Activated T-cell treated with anti-CD3 and anti-CD28 coated beads for 4 hours (primary cell): Measurements from ENCODE around the gene NOTCH4.
A peak's percentile ranks its signal among the peaks of the same experiment; 100 is the strongest.
"Not testable (repeated sequence)": the region's sequence is repeated elsewhere in the genome, so short reads cannot be mapped to it uniquely, and the experiment has no call there.

Experiments
- DNase-seq: peaks from one replicate; pipeline ENCODE4 v3.0.0-alpha.2; 2020

NOTCH4 gene

DNA sequence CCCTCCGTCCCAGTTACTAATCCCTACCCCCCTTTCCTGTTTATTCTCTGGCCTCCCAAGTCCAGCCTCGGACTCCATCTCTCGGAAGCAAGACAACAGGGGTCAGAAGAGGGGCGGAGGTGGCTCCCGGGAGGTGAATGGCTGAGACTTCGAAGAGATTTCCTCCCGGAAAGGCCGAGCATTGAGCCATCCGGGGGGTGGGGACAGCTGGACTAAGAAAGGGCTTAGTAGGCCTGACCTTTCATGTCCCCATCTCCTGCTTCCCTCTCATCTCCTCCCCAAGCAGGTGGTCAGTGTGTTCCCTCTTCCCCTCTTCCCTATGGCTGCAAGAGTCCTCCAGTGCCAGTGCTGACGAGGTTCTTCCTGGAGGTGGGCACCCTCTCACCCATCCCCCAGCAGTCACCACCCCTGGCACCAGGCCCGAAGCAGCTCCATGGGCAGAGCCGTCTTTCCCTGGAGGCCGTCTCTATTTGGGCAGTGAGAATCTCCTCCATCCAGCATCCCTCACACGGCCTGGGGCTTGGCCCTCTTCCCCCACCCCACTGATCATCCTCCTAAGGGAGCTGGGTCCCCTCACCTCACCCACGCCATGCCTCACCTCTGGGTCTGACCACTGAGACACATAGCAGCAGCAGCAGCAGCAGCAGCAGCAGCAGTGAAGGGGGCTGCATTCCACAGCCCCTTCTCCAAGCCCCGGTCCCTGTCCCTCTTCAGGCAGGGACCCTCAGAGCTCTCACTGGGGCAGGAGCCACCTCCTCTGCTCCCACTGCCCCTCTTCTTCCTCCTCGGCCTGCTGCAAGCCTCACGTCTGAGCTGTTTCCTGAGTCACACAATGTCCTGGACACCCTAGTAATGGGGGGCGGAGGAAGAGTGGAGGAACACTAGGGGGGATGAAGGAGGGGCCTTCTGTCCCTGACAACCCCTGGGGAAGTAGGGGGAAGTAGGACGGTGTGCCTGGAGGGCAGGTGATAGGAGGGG, at the start of gene NOTCH4:
TSS of gene NOTCH4 (minus strand) at position 810 of the 978 bp plus-strand sequence. CDS start at position 671, 139 bp downstream.
- DNase-seq: no peak

DNA sequence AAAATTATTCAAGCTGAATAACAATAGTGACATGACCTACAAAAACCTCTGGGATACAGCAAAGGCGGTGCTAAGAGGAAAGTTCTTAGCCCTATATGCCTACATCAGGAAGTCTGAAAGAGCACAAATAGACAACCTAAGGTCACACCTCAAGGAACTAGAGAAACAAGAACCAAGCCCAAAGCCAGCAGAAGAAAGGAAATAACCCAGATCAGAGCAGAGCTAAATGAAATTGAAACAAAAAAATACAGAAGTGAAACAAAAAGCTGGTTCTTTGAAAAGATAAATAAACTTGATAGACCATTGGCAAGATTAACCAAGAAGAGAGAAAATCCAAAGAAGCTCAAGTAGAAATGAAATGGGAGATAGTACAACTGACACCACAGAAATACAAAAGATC, 47.6 kb upstream of the NOTCH4 start:
- DNase-seq: no peak

DNA sequence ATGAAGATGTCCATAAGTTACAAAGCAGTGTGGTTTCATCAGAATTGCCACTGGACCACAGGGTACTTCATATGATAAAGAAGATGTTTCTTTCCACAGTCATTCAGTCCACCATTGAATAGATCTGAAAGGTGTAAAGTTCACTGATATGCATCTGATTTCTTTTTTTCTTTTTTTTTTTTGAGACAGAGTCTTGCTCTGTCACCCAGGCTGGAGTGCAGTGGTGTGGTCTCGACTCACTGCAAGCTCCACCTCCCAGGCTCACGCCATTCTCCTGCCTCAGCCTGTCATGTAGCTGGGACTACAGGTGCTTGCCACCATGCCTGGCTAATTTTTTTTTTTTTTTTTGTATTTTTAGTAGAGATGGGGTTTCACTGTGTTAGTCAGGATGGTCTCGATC, 44.6 kb upstream of the NOTCH4 start:
- DNase-seq: not testable (repeated sequence)

DNA sequence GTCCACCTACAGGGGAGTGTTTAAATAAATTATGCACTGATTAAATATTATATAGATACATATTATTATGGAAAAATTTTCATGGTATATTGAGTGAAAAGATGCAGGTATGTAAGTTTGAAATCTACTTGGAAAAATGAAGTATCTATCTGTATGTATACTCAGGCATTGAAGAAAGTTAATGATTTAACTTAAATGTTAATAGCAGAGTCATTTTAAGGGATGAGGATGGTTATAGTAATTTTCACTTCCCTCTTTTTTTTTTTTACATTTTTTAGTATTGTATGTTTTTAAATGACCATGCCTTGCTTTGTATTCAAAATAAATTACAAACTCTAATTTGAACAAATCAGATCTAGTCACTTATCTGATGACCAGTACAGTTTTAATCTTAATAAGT, 43.2 kb upstream of the NOTCH4 start:
- DNase-seq: no peak

DNA sequence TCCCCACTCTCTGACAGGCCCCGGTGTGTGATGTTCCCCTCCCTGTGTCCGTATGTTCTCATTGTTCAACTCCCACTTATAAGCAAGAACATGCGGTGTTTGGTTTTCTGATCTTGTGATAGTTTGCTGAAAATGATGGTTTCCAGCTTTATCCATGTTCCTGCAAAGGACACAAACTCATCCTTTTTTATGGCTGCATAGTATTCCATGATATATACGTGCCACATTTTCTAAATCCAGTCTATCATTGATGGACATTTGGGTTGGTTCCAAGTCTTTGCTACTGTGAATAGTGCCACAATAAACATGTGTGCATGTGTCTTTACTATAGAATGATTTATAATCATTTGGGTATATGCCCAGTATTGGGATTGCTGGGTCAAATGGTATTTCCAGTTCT, 33.4 kb upstream of the NOTCH4 start:
- not testable (repeated sequence) for DNase-seq

DNA sequence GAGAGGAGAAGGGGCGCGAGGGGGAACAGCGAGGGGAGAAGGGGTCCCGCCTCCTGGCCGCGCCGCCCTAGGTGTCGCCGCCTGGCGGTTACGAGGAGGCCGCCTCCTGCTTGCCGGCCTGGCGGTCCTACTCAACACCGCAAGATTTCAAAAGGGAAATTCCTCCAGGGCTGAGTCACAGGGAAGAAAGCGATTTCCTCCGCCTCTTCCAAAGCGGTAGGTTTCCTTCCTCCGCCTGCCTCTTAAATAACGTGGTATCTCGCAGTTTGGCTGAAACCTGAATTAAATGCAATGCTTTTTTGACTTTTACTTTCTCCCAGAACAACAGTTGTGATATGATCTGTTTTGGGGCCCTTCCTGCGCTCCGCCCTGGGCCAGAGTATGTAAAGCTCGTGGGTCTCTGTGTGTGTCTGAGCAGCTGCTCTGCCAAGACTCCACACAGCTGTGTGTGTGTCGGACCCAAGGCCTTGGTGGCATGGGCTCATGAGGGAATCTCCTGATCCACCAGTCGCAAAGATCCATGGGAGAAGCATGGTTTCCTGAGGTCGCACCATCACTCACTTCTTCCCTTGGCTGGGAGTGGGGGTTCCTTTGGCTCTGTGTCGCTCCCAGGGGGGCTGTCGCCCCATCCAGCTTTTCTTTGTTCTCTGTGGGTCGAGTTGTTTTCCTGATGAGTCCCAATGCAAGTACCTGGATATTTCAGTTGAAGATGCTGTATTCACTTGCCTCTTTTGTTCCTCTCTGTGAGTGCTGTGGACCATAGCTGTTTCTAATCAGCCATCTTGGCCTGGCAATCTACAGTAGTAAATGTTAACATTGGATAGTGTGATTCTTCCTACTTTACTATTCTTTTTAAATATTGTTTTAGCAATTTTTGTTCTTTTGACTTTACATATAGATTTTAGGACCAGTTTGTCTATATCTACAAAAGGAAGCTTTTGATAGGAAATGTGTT, 31.6 kb upstream of the NOTCH4 start:
- DNase-seq: peak; percentile 55

DNA sequence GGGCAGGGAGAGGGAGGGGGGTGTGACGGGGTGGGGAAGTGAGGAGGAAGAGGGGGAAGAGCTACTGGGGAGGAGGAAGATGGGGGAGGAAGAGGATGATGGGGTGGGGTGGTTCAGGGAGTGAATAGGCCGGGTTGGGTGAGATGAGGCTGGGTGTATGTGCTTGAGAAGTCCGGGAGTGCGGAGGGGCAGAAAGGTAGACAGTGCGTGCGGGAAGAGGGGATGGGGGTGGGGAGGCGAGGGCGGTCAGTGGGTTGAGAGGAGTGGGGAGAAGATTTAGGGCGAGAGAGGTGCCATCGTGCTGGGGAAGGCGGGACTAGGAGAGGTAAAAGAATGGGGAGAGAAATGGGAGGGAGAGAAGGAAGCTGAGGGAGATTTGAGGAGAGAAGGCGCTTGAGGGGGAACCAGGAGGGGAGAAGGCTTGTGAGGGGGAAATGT, 30.9 kb upstream of the NOTCH4 start:
- no peak for DNase-seq

DNA sequence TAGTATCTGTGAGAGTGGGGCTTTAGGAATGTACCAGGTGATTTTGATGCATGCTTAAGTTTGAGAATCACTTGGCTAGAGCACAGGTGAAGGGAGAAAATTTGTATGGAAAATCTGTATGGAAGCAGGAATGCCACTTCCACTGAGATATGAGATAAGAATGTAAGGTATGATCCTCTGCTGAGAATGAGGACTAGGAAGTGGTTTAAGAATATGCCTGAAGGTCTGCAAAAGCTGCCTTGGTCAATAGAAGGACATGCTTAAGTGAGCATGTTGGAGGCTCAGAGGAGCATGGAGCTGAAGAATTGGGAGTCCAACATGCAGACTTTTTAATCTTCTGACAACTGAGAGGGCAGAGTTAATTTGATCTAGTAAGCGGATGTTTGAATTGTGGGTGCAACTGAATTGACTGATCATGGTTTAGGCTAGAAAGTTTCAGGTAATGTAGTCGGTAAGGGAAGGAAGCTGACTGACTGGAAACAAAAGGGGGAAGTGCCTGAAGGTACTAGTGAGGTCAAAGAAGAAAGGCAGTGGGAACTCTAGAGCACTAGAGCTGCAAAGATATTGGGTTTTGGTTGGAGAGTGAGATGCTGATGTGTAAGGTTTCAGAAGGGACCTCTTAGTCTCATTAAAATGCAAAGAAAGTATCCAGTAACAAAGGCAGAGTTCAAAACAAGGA, 28.6 kb upstream of the NOTCH4 start:
- no peak for DNase-seq

DNA sequence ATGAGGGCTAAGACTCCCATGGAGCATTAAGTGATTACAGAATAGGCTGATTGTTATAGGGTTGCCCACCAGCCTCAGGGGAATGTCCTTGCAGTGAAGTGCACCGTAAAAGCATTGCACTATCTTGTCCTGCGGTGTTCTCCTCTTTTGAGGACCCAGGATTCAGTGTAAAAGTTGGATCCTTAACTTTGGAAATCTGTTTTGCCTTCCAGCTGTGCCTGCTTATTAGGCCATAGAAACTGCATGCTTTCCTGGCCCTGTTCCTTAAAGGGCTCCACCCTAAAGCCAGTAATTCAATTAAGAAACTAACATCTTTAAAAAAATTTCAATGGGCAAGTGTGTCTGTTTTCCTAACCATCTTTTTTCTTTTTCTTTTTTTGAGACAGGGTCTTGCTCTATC, 25.4 kb upstream of the NOTCH4 start:
- no peak for DNase-seq

DNA sequence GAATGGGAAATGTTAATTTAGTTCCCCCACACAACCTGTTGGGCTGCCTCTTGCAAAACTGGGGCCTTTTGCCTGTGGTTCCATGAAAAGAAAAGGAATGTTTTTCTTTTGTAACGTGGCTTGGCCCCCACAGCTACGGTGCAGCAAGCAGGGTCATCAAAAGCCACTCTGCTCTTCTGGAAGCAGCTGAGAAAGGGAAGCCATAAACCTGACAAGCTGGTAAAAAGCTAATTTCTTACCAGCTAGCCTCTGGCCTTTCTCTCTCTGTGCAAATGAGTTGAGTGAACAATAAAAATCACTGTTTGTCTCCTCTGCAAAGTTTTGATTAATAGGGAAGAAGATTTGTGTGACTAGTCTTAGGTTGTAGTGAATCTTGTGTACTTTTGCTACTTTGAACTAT, 23.5 kb upstream of the NOTCH4 start:
- DNase-seq: no peak

DNA sequence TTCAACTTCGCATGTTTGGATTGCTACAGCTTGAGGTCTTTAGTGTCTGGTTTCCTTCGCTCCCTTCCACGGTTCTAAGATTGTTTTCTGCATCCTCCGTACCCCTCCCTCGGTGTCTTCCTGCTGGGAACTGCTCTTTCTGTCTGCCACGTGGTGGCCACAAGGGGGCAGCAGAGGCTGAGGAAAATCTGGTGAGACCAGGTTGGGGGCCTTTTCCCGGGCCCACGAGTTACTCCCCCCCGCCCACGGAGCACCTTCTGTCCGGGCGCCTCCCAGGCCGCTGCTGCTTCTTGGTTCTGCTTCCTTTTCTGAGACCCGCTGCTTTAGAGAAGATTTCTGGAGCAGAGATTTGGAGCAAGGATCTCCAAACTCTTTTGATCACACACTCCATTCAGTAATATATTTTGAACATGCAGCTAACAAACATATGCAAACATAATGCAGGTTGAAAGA, 21.1 kb upstream of the NOTCH4 start:
- DNase-seq: peak; percentile 62

DNA sequence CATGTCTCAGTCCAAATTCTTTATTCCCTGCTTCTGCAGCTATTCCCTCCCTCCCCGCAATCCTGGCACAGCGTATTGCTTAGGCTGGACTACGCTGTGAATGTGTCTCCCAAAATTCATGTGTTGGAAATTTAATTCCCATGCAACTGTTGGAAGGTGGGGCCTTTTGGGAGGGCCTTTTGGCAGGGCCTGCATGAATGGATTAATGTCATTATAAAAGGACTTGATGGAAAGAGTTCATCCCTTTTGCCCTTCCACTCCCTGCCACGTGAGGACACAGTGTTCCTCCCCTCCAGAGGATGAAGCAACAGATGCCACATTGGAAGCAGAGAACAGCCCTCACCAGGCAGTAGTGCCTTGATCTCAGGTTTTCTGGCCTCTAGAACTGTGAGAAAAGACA, 20.4 kb upstream of the NOTCH4 start:
- no peak for DNase-seq

DNA sequence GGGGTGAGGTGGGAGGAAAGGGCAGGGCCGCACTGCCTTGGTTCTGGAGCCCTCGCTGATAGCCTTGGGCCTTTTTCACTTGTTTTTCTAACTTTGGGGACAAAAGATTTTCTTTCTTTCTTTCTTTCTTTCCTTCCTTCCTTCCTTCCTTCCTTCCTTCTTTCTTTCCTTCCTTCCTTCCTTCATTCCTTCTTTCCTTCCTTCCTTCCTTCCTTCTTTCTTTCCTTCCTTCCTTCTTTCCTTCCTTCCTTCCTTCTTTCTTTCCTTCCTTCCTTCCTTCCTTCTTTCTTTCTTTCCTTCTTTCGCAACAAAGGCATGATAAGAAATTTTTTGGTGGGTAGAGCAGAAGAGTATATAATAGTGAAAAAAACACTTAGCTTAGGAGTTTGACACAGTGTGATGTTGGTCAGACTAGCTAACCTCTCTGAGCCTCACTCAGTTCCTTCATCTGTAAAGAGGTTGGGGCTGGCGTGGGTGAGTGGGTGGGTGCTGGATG, 18.5 kb upstream of the NOTCH4 start:
- DNase-seq: not testable (repeated sequence)

DNA sequence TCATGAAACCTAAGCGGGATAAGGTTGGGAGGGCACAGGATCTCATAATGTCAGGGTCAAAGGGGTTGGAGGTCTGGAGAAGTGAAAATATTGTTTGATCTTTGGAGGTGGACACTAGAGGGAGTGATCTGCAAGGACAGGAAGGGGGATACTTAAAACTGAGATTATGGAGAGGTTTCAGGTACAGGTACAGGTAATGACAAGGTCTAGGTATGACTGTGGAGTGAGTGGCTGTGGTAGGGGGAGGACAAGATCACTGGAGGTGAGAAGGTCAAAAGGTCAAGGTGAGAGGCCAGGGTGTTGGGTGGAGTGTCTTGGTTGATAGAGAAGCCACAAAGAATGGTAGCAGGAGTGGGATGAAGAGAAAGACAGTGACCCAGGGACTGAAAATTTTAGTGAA, 16.8 kb upstream of the NOTCH4 start:
- DNase-seq: no peak

DNA sequence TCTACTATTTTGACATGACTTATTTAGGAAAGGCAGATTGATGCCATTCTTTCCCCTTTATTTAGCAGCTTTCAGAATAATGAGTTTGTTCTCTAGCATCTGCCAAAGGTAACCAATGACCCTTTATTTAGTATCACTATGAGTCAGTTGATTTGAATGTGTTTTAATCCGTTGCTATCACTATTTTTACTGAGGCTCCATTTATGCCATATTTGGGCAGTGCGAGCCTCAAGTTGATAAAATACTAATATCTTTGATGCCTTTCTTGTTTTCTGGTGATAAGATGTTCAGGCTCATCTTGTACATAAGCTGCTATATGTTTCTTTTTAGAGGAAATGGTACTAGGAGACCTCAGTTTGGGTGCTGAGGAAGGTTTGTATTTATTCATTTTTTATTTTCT, 15.6 kb upstream of the NOTCH4 start:
- DNase-seq: no peak

DNA sequence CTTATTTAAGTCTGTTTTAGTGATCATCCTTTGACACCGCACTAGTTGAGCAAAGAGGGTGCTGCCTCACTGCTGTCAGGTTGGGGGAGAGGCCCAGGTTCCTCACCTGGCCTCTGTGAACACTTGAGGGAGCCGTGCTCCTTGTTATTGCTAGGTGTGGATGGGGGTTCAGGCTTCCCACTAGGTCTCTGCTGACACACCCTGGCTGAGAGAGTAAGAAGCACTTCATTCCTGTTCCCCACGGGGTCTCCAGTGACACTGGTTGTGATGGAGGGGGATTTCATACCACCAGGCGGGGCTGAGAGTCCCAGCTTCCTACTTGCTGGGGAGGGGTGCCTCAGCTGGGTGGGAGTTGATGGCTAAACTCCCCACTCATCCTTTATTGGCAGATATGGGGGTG, 11.1 kb upstream of the NOTCH4 start:
- DNase-seq: no peak

DNA sequence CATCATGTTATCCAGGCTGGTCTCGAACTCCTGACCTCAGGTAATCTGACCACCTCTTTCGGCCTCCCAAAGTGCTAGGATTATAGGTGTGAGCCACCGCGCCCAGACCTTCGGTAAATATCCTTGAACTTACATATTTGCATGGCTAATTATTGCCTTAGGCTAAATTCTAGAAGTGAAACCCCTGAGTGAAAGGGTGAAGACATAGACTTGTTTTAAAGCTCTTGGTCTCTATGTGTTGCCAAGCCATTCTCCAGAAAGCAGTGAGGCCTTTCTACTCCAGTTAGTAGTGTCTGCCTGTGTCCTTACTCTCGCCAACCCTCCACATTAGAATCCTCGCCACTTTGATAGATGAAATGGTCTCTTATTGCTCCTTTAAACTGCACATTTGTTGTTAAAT, 2.6 kb upstream of the NOTCH4 start:
- DNase-seq: no peak

DNA sequence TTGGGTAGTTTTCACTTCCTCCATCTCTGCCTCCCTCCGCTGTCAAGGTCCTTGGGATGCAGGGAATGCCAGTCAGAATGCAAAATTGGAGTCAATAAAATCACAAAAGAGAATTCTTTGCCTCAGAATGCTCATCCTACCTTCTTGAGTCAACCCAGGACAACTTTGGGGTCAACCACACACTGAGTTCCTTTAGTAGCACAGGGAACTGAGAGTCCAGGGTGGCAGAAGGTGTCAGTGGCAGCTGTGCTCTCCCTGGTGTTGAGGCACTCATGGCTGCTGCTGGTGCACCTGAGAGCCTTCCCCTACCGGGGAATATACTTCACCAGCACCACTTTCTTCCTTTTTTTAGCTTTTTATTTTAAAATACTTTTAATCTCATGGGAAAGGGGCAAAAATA, 829 bp upstream of the NOTCH4 start:
- no peak for DNase-seq

DNA sequence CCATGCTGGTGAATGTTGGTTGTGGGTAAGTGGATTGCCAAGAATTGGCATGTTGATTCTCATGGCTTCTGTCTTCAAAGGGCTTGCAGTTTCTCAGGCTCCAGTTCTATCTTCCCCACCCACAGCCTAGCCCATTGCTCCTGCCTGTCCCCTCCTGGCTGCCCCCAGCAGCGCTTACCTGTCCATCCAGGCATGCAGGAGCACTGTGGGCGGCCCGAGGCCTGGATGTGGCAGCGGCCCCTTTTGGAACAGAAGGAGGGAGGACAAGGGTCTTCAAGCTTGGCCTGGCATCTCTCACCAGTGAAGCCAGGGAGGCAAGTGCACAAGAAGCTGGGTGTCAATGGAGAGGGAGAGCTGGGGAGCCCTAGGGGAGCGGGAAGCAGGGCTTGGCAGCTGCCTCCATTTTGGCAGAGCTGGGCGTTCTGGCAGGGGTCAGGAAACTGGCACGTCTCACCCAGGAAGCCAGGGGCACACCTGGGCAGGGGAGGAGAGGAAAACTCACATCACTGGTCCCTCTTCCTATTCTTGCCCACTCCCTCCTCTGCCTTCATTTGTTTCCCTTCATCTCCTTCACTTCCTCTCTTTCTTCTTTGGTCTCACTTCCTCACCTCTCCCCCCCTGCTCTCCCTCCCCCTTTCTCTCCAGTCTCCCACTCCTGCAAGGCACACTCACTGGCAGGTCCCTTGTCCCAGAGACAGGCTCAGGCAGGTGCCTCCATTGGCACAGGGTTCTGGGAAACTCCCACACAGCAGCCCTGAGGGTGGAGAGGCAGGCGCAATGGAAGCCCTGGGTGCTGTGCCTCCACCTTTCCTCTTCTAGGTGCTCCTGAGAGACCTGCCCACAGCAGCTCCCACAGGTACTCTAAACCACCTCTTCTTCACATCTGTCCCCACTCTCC, 1.3 kb downstream of the NOTCH4 start:
- DNase-seq: no peak

DNA sequence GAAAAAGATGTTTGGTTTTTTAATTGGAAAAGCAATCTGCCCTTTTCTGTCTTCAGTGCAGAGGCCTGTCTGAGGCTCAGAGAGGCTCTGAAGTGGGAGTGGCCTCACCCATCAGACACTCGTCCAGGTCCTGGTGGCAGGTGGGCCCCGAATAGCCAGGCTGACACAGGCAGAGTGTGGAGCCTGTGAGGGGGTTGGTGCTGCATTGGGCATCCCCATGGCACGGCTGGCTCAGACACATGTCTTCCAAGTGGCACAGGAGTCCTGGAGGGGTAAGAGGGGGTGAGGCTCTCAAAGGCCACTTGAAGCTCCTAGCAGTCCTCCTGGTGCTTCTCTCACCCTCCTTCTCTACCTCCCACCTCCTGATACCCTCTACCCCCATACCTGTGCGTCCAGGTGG, 3.8 kb downstream of the NOTCH4 start:
- DNase-seq: no peak

DNA sequence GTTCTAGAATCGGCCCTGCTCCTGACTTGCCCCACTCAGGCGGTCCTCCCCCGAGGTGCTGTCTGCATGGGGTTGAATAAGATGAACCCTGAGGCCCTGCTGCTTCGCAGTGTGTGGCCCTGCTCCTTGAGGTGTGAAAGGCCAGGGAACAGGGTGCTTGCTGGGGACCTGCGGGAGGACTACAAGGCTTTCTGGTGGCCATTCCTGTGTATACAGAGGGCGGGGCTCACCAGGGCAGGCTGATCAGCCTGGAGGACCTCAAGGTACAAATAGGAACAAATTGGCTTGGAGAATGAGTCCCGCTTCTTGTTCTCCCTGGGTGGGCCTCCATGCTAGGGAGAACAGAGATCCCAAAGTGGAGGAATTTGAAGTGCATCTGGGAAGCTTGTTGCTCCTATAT, 5.7 kb downstream of the NOTCH4 start:
- DNase-seq: no peak

DNA sequence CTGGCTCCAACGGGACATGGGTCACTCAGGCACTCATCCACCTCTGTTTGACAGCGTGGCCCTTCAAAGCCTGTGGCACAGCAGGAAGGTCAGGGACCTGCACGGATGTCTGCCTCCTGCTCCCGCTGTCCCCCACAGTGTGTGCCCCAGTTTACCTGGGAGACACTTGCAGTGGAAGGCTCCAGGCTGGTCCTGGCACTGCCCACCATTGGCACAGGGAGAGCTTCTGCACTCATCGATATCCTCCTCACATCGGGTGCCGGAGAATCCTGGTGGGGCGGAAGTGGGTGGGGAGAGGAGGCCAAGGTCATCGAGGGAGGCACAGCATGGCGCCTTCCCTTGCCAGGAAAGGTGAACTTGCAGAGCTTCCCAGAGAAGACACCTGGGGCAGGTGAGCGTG, 6.9 kb downstream of the NOTCH4 start:
- no peak for DNase-seq
